Measurements from ENCODE around the gene BUD31. TPM values are rescaled to one million over a fixed set of nuclear protein-coding genes. Genes with fewer than 3 reads are reported as not detected.

BUD31 gene
- total and polyA plus RNA-seq, 9 of the 15 experiments (the other 6 are each of a cell fraction or from before 2014, with no cell fraction given): 105 to 342 (median 247) TPM

DNA sequence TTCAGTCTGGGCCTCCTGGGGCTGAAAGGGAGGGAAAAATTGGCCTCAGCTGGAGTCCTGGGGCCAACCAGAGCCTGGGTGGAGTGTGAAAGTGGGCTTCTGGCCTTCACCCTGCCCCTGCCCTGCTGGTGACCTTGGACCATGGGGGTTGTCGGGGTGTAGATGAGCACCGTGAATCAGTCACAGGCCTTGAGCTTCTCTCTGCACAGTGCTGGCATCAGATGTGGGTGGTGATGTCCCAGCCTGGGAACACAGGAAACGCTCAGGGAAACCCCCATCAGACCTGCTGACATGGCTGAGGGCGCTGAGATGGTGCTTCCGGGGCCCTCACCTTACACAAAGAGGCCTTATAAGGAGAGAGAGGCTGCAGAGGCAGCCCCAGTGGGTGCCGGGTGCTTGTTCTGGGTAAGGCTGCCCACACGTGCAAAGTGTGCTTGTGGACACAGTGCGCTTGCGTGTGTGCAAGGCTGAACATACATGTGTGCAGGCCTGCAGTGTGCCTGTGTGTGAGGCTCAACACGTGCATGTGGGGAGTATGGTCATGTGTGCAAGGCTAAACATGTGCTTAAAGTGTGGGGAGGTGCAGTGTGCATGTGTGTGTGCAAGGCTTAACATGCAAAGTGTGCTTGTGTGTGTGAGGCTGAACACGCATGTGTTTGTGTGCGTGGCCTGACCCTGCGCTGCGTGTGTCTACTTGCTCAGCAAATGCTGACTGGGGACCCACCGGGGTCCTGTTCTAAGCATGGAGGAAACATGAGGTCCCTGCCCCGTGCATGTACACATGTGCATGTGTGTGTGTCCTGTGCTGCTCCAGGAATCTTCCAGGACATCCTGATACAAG lies 27.7 kb upstream of the BUD31 start:
- CTCF ChIA-PET (ENCODE audit: low intra/inter-chr PET ratio): no interaction called here
- Histone ChIP-seq H3K4me2 (ENCODE audit: insufficient read depth, low read length) (peak overlapping the region; percentile 88), H3K4me1 (replicated peaks in 1 of 2; ENCODE audit: control insufficient read depth in 2 of 2, insufficient read depth in 2 of 2, low read length in 2 of 2) (peaks cover 26 to 56% of the 10 kb centered on the region in 2 experiments), H3K36me3 (ENCODE audit: control insufficient read depth, insufficient read depth, low read length) (peaks cover 72% of the 10 kb centered on the region), H3K79me2 (ENCODE audit: control insufficient read depth, insufficient read depth, low read length) (peaks cover 72% of the 10 kb centered on the region), H3K4me3 (no peak overlapping the region), H3K27ac (ENCODE audit: extremely low read depth, low read depth, low read length) (peak overlapping the region; percentile 73), H3K9ac (ENCODE audit: insufficient read depth in 1 of 2, low read depth in 2 of 2, low read length in 2 of 2) (peak overlapping the region; percentile 64 to 82; a peak in 3 of 4 replicates), H2AFZ (ENCODE audit: low read depth, low read length) (no peak overlapping the region), H3K9me1 (ENCODE audit: control insufficient read depth, insufficient read depth, low read length) (peaks cover 6% of the 10 kb centered on the region), H3K9me3 (replicated peaks; ENCODE audit: control insufficient read depth, insufficient read depth, low read depth, low read length) (no peaks in the 10 kb centered on the region), H4K20me1 (replicated peaks; ENCODE audit: control insufficient read depth, insufficient read depth, low read length) (peaks cover 23% of the 10 kb centered on the region; the same call in 1 of the 2 replicates), H3K27me3 (ENCODE audit: control insufficient read depth in 2 of 2, insufficient read depth in 2 of 2, low read length in 2 of 2) (no peaks in the 10 kb centered on the region)
- no TSS peak for BruUV-seq (replicated peaks)
- 83% methylated on average over 16 of the region's 16 CpGs for WGBS (ENCODE audit: insufficient coverage, low coverage, missing lambda C conversion rate)
- ATAC-seq (no peak), FAIRE-seq (no peak), DNase-seq (ENCODE audit: extremely low read depth in 1 of 4, low spot score in 3 of 4) (no peak)
- TF ChIP-seq POLR2G (IDR thresholded peaks at IDR 0.05; ENCODE audit: low read depth, low read length) (peak; percentile 54), KLF10 (CRISPR knock-in tag; IDR thresholded peaks at IDR 0.05) (no peak), SRSF3 (IDR thresholded peaks at IDR 0.05; ENCODE audit: insufficient read depth, low read length) (0 out of 2 replicates have a peak, but pooled peaks have one; percentile 35), RBFOX2 (IDR thresholded peaks at IDR 0.05; ENCODE audit: low read depth, low read length) (peak; percentile 34; the same call in 1 of the 2 replicates), POLR2A (conservative IDR thresholded peaks at IDR 0.05) (0 out of 2 replicates have a peak, but pooled peaks have one; percentile 17), HSF4 (CRISPR knock-in tag; IDR thresholded peaks at IDR 0.05; ENCODE audit: borderline replicate concordance) (no peak), SUPT5H (IDR thresholded peaks at IDR 0.05) (peak; percentile 44), HMGN3 (IDR thresholded peaks at IDR 0.05; ENCODE audit: borderline replicate concordance, extremely low read depth, insufficient read length, low read depth, low read length) (peak; percentile 17)
- TF ChIP-seq, protein P1, sequence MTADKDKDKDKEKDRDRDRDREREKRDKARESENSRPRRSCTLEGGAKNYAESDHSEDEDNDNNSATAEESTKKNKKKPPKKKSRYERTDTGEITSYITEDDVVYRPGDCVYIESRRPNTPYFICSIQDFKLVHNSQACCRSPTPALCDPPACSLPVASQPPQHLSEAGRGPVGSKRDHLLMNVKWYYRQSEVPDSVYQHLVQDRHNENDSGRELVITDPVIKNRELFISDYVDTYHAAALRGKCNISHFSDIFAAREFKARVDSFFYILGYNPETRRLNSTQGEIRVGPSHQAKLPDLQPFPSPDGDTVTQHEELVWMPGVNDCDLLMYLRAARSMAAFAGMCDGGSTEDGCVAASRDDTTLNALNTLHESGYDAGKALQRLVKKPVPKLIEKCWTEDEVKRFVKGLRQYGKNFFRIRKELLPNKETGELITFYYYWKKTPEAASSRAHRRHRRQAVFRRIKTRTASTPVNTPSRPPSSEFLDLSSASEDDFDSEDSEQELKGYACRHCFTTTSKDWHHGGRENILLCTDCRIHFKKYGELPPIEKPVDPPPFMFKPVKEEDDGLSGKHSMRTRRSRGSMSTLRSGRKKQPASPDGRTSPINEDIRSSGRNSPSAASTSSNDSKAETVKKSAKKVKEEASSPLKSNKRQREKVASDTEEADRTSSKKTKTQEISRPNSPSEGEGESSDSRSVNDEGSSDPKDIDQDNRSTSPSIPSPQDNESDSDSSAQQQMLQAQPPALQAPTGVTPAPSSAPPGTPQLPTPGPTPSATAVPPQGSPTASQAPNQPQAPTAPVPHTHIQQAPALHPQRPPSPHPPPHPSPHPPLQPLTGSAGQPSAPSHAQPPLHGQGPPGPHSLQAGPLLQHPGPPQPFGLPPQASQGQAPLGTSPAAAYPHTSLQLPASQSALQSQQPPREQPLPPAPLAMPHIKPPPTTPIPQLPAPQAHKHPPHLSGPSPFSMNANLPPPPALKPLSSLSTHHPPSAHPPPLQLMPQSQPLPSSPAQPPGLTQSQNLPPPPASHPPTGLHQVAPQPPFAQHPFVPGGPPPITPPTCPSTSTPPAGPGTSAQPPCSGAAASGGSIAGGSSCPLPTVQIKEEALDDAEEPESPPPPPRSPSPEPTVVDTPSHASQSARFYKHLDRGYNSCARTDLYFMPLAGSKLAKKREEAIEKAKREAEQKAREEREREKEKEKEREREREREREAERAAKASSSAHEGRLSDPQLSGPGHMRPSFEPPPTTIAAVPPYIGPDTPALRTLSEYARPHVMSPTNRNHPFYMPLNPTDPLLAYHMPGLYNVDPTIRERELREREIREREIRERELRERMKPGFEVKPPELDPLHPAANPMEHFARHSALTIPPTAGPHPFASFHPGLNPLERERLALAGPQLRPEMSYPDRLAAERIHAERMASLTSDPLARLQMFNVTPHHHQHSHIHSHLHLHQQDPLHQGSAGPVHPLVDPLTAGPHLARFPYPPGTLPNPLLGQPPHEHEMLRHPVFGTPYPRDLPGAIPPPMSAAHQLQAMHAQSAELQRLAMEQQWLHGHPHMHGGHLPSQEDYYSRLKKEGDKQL (CRISPR knock-in tag; IDR thresholded peaks at IDR 0.05; ENCODE audit: borderline replicate concordance): 0 out of 2 replicates have a peak, but pooled peaks have one; percentile 11
- in situ Hi-C loops (cut with MboI) (no loop called here), intact Hi-C loops (cut with micrococcal nuclease) (no loop called here)
- POLR2A ChIA-PET: interaction anchor here (0.7 kb wide), 1 partner anchor 10 kb away, joined by 3 read pairs; no protein-coding TSS in a partner anchor
